Esophagus muscularis mucosa (tissue), 3 donors: ENCODE data around the gene FBN1.

Experiments
- POLR2A ChIP-seq: fragments of 450-650 bp; IDR thresholded peaks from one replicate; pipeline ENCODE4 v1.6.1; 2017; ENCODE audit warnings: antibody characterized with exemption, moderate library complexity, mild to moderate bottlenecking, low read depth
- TF ChIP-seq, protein P1 (sequence below), 3 experiments: fragments of 200-600 bp in 2 of 3; fragments of 450-650 bp in 1 of 3; sonication (generic) in 2 of 3; IDR thresholded peaks; one replicate each; pipeline ENCODE4 v1.5.1; 2017 to 2019; ENCODE audit warnings: antibody characterized with exemption in 3 of 3, mild to moderate bottlenecking in 2 of 3, moderate library complexity in 1 of 3

DNA sequence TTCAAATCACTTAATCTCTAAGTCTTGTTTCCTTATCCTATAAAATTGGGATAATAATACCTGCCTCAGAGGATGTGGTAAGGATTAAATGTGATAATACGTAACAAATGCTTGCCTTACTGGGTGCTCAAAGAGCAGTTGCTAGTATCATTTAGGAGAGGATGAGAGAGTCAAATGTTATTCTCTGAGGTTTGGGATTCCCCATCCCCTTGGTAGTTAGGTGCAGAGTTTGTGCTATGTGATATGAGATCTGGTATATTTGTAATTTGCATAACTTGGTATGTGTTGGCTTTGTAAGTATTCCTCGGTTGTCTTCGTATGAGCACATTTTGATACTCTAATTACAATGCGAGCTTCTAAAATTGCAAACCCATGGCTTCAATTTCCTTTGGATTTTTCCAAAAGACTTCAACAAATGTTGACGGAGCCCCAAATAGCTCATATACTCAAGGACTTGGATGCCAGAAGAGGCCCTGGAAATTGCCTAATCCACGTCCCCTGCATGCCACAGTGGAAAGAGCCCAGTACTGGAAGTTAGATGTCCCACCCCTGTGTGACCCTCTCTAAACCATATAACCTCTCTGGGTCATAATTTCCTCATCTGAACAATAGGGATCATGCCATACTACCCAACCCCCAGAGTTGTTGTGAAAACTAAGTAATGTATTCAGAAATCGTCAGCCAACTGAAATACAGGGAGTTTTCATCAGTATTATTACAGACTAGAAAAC, 85.0 kb downstream of the FBN1 start:
- TF ChIP-seq, protein P1, sequence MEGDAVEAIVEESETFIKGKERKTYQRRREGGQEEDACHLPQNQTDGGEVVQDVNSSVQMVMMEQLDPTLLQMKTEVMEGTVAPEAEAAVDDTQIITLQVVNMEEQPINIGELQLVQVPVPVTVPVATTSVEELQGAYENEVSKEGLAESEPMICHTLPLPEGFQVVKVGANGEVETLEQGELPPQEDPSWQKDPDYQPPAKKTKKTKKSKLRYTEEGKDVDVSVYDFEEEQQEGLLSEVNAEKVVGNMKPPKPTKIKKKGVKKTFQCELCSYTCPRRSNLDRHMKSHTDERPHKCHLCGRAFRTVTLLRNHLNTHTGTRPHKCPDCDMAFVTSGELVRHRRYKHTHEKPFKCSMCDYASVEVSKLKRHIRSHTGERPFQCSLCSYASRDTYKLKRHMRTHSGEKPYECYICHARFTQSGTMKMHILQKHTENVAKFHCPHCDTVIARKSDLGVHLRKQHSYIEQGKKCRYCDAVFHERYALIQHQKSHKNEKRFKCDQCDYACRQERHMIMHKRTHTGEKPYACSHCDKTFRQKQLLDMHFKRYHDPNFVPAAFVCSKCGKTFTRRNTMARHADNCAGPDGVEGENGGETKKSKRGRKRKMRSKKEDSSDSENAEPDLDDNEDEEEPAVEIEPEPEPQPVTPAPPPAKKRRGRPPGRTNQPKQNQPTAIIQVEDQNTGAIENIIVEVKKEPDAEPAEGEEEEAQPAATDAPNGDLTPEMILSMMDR (IDR thresholded peaks at IDR 0.05): no peak
- no peak for TF ChIP-seq POLR2A
